HepG2 (cell line): ENCODE measurements around the gene MTF1. TPM values are rescaled to one million over a fixed set of nuclear protein-coding genes. Genes with fewer than 3 reads are reported as not detected.

Experiments
- AGO2 ChIP-seq: fragments of 200-400 bp; formaldehyde crosslinking; optimal IDR thresholded peaks from 2 replicates; pipeline ENCODE3; 2017; ENCODE audit warnings: mild to moderate bottlenecking, low read depth, low read length, moderate library complexity
- ATRX ChIP-seq: sonication (generic); formaldehyde crosslinking; IDR thresholded peaks from 2 replicates; pipeline ENCODE4 v1.4.0; 2020; ENCODE audit warnings: missing genetic modification reagents, borderline replicate concordance
- CHCHD3 ChIP-seq: sonication (generic); formaldehyde crosslinking; IDR thresholded peaks from 2 replicates; pipeline ENCODE4 v1.8.0; 2022; ENCODE audit warnings: mild to moderate bottlenecking, missing genetic modification reagents, moderate library complexity
- EZH2 ChIP-seq: conservative IDR thresholded peaks from 2 replicates; pipeline ENCODE4 v1.6.1; 2012; ENCODE audit warnings: mild to moderate bottlenecking, low read depth, low read length, moderate library complexity
- KDM4B ChIP-seq: sonication (generic); formaldehyde crosslinking; IDR thresholded peaks from 2 replicates; pipeline ENCODE4 v1.4.0; 2020; ENCODE audit warnings: missing genetic modification reagents
- MAZ ChIP-seq, 2 experiments: sonication (generic) in 1 of 2; formaldehyde crosslinking in 1 of 2; IDR thresholded peaks; 2 replicates each; pipeline versions ENCODE4 v1.5.0 to v1.6.1; 2012 to 2020; ENCODE audit warnings: low read depth in 2 of 2, mild to moderate bottlenecking in 2 of 2, borderline replicate concordance in 1 of 2, improper control_type of control experiment in 1 of 2, low read length in 1 of 2, missing genetic modification reagents in 1 of 2, moderate library complexity in 1 of 2
- MED8 ChIP-seq: sonication (generic); formaldehyde crosslinking; IDR thresholded peaks from 2 replicates; pipeline ENCODE4 v1.8.1; 2023; ENCODE audit warnings: mild to moderate bottlenecking, missing genetic modification reagents; ENCODE audit not compliant: insufficient replicate concordance
- MEIS2 ChIP-seq: sonication (generic); formaldehyde crosslinking; IDR thresholded peaks from 2 replicates; pipeline ENCODE4 v1.9.0; 2021; ENCODE audit warnings: mild to moderate bottlenecking, missing genetic modification reagents
- MXI1 ChIP-seq: IDR thresholded peaks from 3 replicates; pipeline ENCODE4 v1.6.1; 2012; ENCODE audit warnings: low read depth, low read length, inconsistent platforms, borderline replicate concordance
- NR2C2 ChIP-seq: sonication (generic); formaldehyde crosslinking; IDR thresholded peaks from 2 replicates; pipeline ENCODE4 v1.4.0; 2020; ENCODE audit warnings: missing genetic modification reagents, mild to moderate bottlenecking, moderate library complexity, borderline replicate concordance
- NRL ChIP-seq: sonication (generic); formaldehyde crosslinking; IDR thresholded peaks from 2 replicates; pipeline ENCODE4 v1.5.0; 2020; ENCODE audit warnings: missing genetic modification reagents, mild to moderate bottlenecking, moderate library complexity, borderline replicate concordance
- SAFB2 ChIP-seq: sonication (generic); formaldehyde crosslinking; IDR thresholded peaks from 2 replicates; pipeline ENCODE4 v1.5.1; 2020; ENCODE audit warnings: missing genetic modification reagents, low read depth, mild to moderate bottlenecking, borderline replicate concordance
- SMARCE1 ChIP-seq: fragments of 450-650 bp; IDR thresholded peaks from 2 replicates; pipeline ENCODE4 v1.6.1; 2017; ENCODE audit warnings: borderline replicate concordance
- SP5 ChIP-seq: IDR thresholded peaks from 2 replicates; pipeline ENCODE4 v1.6.1; 2016; ENCODE audit warnings: low read depth, borderline replicate concordance
- THAP11 ChIP-seq: IDR thresholded peaks from 2 replicates; pipeline ENCODE4 v1.6.1; 2016; ENCODE audit warnings: missing biosample characterization, missing genetic modification reagents
- TP53 ChIP-seq: sonication (generic); formaldehyde crosslinking; conservative IDR thresholded peaks from 2 replicates; pipeline ENCODE4 v1.4.0; 2020; ENCODE audit warnings: missing genetic modification reagents
- U2AF1 ChIP-seq: fragments of 200-400 bp; formaldehyde crosslinking; optimal IDR thresholded peaks from 2 replicates; pipeline ENCODE3; 2017; ENCODE audit warnings: mild to moderate bottlenecking, low read depth, low read length
- ZBTB1 ChIP-seq: sonication (generic); formaldehyde crosslinking; IDR thresholded peaks from 2 replicates; pipeline ENCODE4 v1.4.0; 2020; ENCODE audit warnings: missing genetic modification reagents, borderline replicate concordance
- ZBTB21 ChIP-seq: sonication (generic); formaldehyde crosslinking; IDR thresholded peaks from 2 replicates; pipeline ENCODE4 v1.4.0; 2020; ENCODE audit warnings: missing genetic modification reagents
- ZBTB25 ChIP-seq: IDR thresholded peaks from 2 replicates; pipeline ENCODE4 v1.6.1; 2018; ENCODE audit warnings: missing genetic modification reagents
- ZBTB8A ChIP-seq: sonication (generic); formaldehyde crosslinking; IDR thresholded peaks from 2 replicates; pipeline ENCODE4 v1.4.0; 2020; ENCODE audit warnings: mild to moderate bottlenecking, low read depth, missing genetic modification reagents, borderline replicate concordance
- ZFP36L2 ChIP-seq: sonication (generic); formaldehyde crosslinking; IDR thresholded peaks from 2 replicates; pipeline ENCODE4 v1.4.0; 2020; ENCODE audit warnings: missing genetic modification reagents
- ZNF232 ChIP-seq: sonication (generic); formaldehyde crosslinking; IDR thresholded peaks from 2 replicates; pipeline ENCODE4 v1.4.0; 2020; ENCODE audit warnings: missing genetic modification reagents, borderline replicate concordance
- polyA plus RNA-seq, 8 experiments: library from polyadenylated mRNA; depleted of rRNA in 3 of 8; stranded (reverse) in 7 of 8; unstranded in 1 of 8; fragments of >200 nt; fragmentation: Illumina TruSeq in 4 of 8; extraction: Trizol in 4 of 8; gene quantifications; 2 replicates each; pipeline versions ENCODE4 v1.2.1 to v1.2.3, GENCODE V29; 2011 to 2016; ENCODE audit warnings: low read depth in 4 of 8, missing spikeins in 1 of 8, mixed read lengths in 1 of 8; ENCODE audit not compliant: insufficient read depth in 1 of 8
- total RNA-seq, 5 experiments: library from RNA; depleted of rRNA; stranded (reverse); fragments of >200 nt; fragmentation: Illumina TruSeq; extraction: Trizol; gene quantifications; 2 replicates each; pipeline ENCODE4 v1.2.3, GENCODE V29; 2016; ENCODE audit warnings: low read depth in 1 of 5
- TF ChIP-seq, protein P1 (sequence below): sonication (generic); formaldehyde crosslinking; IDR thresholded peaks from 2 replicates; pipeline ENCODE4 v1.8.0; 2022; ENCODE audit warnings: missing genetic modification reagents, mild to moderate bottlenecking, moderate library complexity, borderline replicate concordance
- TF ChIP-seq, protein P2 (sequence below): sonication (generic); formaldehyde crosslinking; IDR thresholded peaks from 2 replicates; pipeline ENCODE4 v1.5.0; 2020; ENCODE audit warnings: mild to moderate bottlenecking, missing genetic modification reagents

The MTF1 gene
- total and polyA plus RNA-seq, 2 of the 13 experiments (the other 11 are each of a cell fraction or from before 2014, with no cell fraction given) = 2.4 to 3.3 TPM

- TF ChIP-seq MED8 (CRISPR knock-in tag) (no peak), ZBTB25 (CRISPR knock-in tag) (no peak), U2AF1 (no peak), NR2C2 (CRISPR knock-in tag) (no peak), SAFB2 (0 out of 2 replicates have a peak, but pooled peaks have one; percentile 32), KDM4B (no peak), MAZ (IDR thresholded peaks at IDR 0.05; ENCODE audit: borderline replicate concordance, low read depth, low read length) (no peak), MAZ (CRISPR knock-in tag; IDR thresholded peaks at IDR 0.05; ENCODE audit: low read depth) (0 out of 2 replicates have a peak, but pooled peaks have one; percentile 28), ZBTB8A (no peak), AGO2 (no peak), ZBTB1 (CRISPR knock-in tag) (no peak), ZNF232 (CRISPR knock-in tag) (no peak), THAP11 (0 out of 2 replicates have a peak, but pooled peaks have one; percentile 26), SP5 (CRISPR knock-in tag) (no peak), MXI1 (peak; percentile 54; the same call in 1 of the 3 replicates), EZH2 (no peak), NRL (CRISPR knock-in tag) (no peak), MEIS2 (CRISPR knock-in tag) (peak; percentile 50), CHCHD3 (CRISPR knock-in tag) (0 out of 2 replicates have a peak, but pooled peaks have one; percentile 37), SMARCE1 (no peak), TP53 (CRISPR knock-in tag) (no peak), ZBTB21 (CRISPR knock-in tag) (no peak), ZFP36L2 (no peak), ATRX (CRISPR knock-in tag) (no peak)
- TF ChIP-seq, protein P1, sequence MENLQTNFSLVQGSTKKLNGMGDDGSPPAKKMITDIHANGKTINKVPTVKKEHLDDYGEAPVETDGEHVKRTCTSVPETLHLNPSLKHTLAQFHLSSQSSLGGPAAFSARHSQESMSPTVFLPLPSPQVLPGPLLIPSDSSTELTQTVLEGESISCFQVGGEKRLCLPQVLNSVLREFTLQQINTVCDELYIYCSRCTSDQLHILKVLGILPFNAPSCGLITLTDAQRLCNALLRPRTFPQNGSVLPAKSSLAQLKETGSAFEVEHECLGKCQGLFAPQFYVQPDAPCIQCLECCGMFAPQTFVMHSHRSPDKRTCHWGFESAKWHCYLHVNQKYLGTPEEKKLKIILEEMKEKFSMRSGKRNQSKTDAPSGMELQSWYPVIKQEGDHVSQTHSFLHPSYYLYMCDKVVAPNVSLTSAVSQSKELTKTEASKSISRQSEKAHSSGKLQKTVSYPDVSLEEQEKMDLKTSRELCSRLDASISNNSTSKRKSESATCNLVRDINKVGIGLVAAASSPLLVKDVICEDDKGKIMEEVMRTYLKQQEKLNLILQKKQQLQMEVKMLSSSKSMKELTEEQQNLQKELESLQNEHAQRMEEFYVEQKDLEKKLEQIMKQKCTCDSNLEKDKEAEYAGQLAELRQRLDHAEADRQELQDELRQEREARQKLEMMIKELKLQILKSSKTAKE = peak; percentile 54; the same call in 1 of the 2 replicates
- TF ChIP-seq, protein P2, sequence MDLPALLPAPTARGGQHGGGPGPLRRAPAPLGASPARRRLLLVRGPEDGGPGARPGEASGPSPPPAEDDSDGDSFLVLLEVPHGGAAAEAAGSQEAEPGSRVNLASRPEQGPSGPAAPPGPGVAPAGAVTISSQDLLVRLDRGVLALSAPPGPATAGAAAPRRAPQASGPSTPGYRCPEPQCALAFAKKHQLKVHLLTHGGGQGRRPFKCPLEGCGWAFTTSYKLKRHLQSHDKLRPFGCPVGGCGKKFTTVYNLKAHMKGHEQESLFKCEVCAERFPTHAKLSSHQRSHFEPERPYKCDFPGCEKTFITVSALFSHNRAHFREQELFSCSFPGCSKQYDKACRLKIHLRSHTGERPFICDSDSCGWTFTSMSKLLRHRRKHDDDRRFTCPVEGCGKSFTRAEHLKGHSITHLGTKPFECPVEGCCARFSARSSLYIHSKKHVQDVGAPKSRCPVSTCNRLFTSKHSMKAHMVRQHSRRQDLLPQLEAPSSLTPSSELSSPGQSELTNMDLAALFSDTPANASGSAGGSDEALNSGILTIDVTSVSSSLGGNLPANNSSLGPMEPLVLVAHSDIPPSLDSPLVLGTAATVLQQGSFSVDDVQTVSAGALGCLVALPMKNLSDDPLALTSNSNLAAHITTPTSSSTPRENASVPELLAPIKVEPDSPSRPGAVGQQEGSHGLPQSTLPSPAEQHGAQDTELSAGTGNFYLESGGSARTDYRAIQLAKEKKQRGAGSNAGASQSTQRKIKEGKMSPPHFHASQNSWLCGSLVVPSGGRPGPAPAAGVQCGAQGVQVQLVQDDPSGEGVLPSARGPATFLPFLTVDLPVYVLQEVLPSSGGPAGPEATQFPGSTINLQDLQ (CRISPR knock-in tag) = no peak
These were observed 65.5 kb downstream of the MTF1 start, which contains the start of gene MANEAL (continued) for GRCh38 chr1:37793773-37794371.
